ENCODE measurements around the gene HSFX2. TPM values are rescaled to one million over a fixed set of nuclear protein-coding genes. Genes with fewer than 3 reads are reported as not detected.
"Not testable (repeated sequence)": the region's sequence is repeated elsewhere in the genome, so short reads cannot be mapped to it uniquely, and the experiment has no call there.

HSFX2 gene
- polyA plus RNA-seq, 3 donors = 1.0 to 1.1 TPM; not detected in 1

- DNase-seq (ENCODE audit: extremely low read depth in 1 of 11, low read depth in 9 of 11, low spot score in 4 of 11) = not testable (repeated sequence)
These were observed 10.3 kb upstream of the HSFX2 start for GRCh38 chrX:149605248-149605885.

GRCh38 chrX:149598603-149599002 is 3.5 kb upstream of the HSFX2 start:
- DNase-seq (ENCODE audit: extremely low read depth in 1 of 11, low read depth in 9 of 11, low spot score in 4 of 11) = not testable (repeated sequence)

- DNase-seq (ENCODE audit: extremely low read depth in 1 of 11, low read depth in 9 of 11, low spot score in 4 of 11) = not testable (repeated sequence)
These were observed 829 bp upstream of the HSFX2 start for GRCh38 chrX:149595943-149596342.

GRCh38 chrX:149590993-149591392 is 4.1 kb downstream of the HSFX2 start:
- DNase-seq (ENCODE audit: extremely low read depth in 1 of 11, low read depth in 9 of 11, low spot score in 4 of 11) = not testable (repeated sequence)

- not testable (repeated sequence) for DNase-seq (ENCODE audit: extremely low read depth in 1 of 11, low read depth in 9 of 11, low spot score in 4 of 11)
These were observed 7.8 kb downstream of the HSFX2 start, which contains the start of gene MAGEA9B for GRCh38 chrX:149587359-149587758. Gene MAGEA9B (minus strand): TSS chrX:149587459. CDS start chrX:149583179, 4,280 bp downstream.

- not testable (repeated sequence) for DNase-seq (ENCODE audit: extremely low read depth in 1 of 11, low read depth in 9 of 11, low spot score in 4 of 11)
These were observed 9.5 kb downstream of the HSFX2 start for GRCh38 chrX:149585631-149586030.

- DNase-seq (ENCODE audit: extremely low read depth in 1 of 11, low read depth in 9 of 11, low spot score in 4 of 11) = not testable (repeated sequence)
These were observed 21.7 kb downstream of the HSFX2 start for GRCh38 chrX:149573456-149573855.

- no peak for DNase-seq (ENCODE audit: extremely low read depth in 1 of 11, low read depth in 9 of 11, low spot score in 4 of 11)
These were observed 22.4 kb downstream of the HSFX2 start for GRCh38 chrX:149572743-149573142.

GRCh38 chrX:149571770-149572169 is 23.3 kb downstream of the HSFX2 start:
- DNase-seq (ENCODE audit: extremely low read depth in 1 of 11, low read depth in 9 of 11, low spot score in 4 of 11) = no peak

- DNase-seq (ENCODE audit: extremely low read depth in 1 of 11, low read depth in 9 of 11, low spot score in 4 of 11) = no peak
These were observed 24.4 kb downstream of the HSFX2 start for GRCh38 chrX:149570668-149571067.

- no peak for DNase-seq (ENCODE audit: extremely low read depth in 1 of 11, low read depth in 9 of 11, low spot score in 4 of 11)
These were observed 25.3 kb downstream of the HSFX2 start for GRCh38 chrX:149569770-149570169.

- no peak for DNase-seq (ENCODE audit: extremely low read depth in 1 of 11, low read depth in 9 of 11, low spot score in 4 of 11)
These were observed 26.3 kb downstream of the HSFX2 start for GRCh38 chrX:149568701-149569296.

GRCh38 chrX:149567621-149568417 is 27.3 kb downstream of the HSFX2 start:
- DNase-seq (ENCODE audit: extremely low read depth in 1 of 11, low read depth in 9 of 11, low spot score in 4 of 11) = no peak

GRCh38 chrX:149563359-149563758 is 31.8 kb downstream of the HSFX2 start:
- no peak for DNase-seq (ENCODE audit: extremely low read depth in 1 of 11, low read depth in 9 of 11, low spot score in 4 of 11)

- DNase-seq (ENCODE audit: extremely low read depth in 1 of 11, low read depth in 9 of 11, low spot score in 4 of 11) = not testable (repeated sequence)
These were observed 39.9 kb downstream of the HSFX2 start for GRCh38 chrX:149555251-149555650.

- not testable (repeated sequence) for DNase-seq (ENCODE audit: extremely low read depth in 1 of 11, low read depth in 9 of 11, low spot score in 4 of 11)
These were observed 43.2 kb downstream of the HSFX2 start for GRCh38 chrX:149551939-149552248.

- DNase-seq (ENCODE audit: extremely low read depth in 1 of 11, low read depth in 9 of 11, low spot score in 4 of 11) = not testable (repeated sequence)
These were observed 43.7 kb downstream of the HSFX2 start for GRCh38 chrX:149551245-149551938.

- DNase-seq (ENCODE audit: extremely low read depth in 1 of 11, low read depth in 9 of 11, low spot score in 4 of 11) = not testable (repeated sequence)
These were observed 44.7 kb downstream of the HSFX2 start for GRCh38 chrX:149550454-149550853.

- not testable (repeated sequence) for DNase-seq (ENCODE audit: extremely low read depth in 1 of 11, low read depth in 9 of 11, low spot score in 4 of 11)
These were observed 45.4 kb downstream of the HSFX2 start, which contains the start of gene HSFX3 for GRCh38 chrX:149549701-149550100. Gene HSFX3 (minus strand): TSS chrX:149549924. CDS start chrX:149549852, 72 bp downstream.
